Measurements from ENCODE around the gene NTM. TPM values are rescaled to one million over a fixed set of nuclear protein-coding genes. Genes with fewer than 3 reads are reported as not detected.
A peak's percentile ranks its signal among the peaks of the same experiment; 100 is the strongest.

NTM gene
- polyA plus RNA-seq, 1 donor, result 44.4 TPM

- no peak for DNase-seq
These were observed 847.4 kb downstream of the NTM start for GRCh38 chr11:132217856-132218255.

GRCh38 chr11:132220474-132220873, 850.1 kb downstream of the NTM start:
- DNase-seq, result peak; percentile 28

- no peak for DNase-seq
These were observed 851.9 kb downstream of the NTM start for GRCh38 chr11:132222345-132222744.

GRCh38 chr11:132226522-132226921, 856.1 kb downstream of the NTM start:
- no peak for DNase-seq

DNA sequence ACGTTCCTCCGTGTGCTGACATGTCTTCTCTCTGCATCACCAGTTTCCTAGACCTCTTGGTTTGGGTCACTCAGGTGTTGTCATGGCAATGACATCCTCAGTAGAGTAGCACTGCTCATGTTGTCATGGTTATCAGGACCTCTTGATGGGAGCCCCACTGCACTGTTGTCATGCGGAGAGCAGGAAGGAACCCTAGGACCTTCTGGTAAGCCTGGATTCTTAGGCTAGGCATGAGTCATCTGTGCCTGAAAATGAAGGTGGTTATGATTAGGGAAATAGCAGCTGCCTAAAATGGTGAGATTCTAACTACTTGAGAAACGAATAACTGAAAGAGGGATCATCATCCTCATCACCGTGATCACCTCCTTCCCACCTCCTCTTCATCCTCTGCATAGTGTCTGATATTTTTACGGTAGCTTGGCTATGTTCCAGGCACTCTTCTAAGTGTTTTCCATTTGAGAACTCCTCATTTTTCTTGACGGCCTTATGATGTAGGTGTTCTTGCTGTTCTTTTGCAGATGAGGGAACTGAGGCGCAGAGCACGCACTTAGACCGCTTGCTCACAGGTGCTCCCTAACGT, 858.4 kb downstream of the NTM start:
- DNase-seq, result no peak

- no peak for DNase-seq
These were observed 861.4 kb downstream of the NTM start for GRCh38 chr11:132231656-132232347.

DNA sequence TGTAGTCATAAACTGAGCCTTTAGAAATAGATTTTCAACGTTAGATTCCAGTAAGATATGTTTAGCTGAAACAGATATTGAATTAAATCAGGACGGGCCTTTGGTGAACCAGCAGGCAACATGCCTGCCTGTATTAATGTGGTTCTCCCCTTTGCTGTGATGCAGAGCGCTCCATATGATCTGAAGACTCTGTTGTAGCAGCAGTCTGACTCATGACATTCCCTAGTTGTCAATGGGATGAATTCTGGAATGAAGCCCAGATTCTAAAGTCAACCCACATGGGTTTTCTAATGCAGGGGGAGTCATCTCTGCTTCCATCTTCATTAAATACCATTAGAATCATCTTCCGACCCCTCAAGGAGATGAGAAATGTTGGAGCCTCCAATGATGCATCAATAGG, 864.5 kb downstream of the NTM start:
- no peak for DNase-seq

DNA sequence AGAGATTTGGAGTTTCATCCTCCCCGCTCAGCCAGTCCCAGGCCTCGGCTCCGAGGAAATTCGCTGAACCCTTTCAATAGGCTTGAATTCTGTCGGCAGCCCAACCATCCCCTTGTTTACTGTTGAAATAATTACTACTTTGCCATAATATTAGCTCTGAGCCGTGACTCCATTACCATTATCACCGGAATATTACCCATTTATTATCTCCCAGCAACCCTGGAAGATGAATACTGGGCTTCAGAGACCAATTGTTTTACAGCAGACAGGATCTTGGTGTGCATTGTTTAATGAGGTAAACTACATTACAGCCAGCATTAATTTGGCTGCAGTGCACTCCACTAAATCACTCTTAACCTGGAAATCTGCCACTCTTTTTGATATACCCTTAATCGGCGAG, 867.4 kb downstream of the NTM start:
- no peak for DNase-seq

DNA sequence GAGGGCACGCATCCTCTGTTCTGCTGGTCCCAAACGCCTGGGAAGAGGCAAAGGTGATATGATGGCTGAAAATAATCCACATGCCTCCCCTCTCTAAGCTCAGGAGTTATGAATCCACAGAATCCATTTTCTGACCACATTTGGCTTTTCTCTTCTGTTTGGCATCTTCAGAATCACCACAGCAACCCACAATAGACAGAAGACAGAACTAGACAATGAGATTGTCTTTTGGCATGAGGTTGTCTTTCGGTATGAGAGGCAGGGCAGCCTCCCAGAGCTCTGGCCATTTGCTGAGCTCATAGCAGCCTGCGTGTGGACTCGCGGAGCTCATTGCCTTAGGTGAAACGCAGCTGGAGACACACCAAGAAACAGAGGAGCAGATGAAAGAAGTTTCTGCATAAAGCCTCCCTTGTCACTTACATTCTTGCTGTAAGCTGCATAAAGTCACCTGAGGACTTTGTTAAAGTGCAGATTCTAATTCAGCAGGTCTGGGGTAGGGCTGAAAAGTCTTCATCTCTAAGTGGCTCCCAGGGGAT, 868.0 kb downstream of the NTM start:
- DNase-seq, result no peak

GRCh38 chr11:132240374-132240773, 870.0 kb downstream of the NTM start:
- no peak for DNase-seq

- DNase-seq, result no peak
These were observed 872.2 kb downstream of the NTM start for GRCh38 chr11:132242632-132243031.

DNA sequence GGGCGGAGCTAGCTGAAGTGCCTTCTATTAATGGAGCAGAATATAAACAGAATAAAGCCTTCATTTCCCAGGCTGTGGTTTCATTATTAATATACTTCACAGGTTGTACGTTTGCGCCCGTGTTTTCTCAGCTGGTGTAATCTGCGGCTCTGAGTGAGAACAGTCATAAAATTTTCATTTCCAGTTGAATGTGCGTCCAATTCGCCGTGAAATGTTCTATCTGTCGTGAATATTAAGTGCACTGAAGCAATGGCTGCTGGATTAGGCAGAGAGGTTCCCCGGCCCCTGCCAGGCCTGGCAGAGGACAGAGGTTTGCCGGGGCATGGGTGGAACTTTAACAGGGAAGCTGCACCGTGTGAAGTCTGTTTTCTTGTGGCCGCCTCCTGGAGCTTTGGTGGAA, 874.4 kb downstream of the NTM start:
- no peak for DNase-seq

GRCh38 chr11:132245403-132246385, 875.3 kb downstream of the NTM start:
- DNase-seq, result no peak

- DNase-seq, result no peak
These were observed 878.2 kb downstream of the NTM start for GRCh38 chr11:132248580-132248979.

- no peak for DNase-seq
These were observed 878.8 kb downstream of the NTM start for GRCh38 chr11:132249256-132249655.

- DNase-seq, result no peak
These were observed 880.6 kb downstream of the NTM start for GRCh38 chr11:132251061-132251460.

DNA sequence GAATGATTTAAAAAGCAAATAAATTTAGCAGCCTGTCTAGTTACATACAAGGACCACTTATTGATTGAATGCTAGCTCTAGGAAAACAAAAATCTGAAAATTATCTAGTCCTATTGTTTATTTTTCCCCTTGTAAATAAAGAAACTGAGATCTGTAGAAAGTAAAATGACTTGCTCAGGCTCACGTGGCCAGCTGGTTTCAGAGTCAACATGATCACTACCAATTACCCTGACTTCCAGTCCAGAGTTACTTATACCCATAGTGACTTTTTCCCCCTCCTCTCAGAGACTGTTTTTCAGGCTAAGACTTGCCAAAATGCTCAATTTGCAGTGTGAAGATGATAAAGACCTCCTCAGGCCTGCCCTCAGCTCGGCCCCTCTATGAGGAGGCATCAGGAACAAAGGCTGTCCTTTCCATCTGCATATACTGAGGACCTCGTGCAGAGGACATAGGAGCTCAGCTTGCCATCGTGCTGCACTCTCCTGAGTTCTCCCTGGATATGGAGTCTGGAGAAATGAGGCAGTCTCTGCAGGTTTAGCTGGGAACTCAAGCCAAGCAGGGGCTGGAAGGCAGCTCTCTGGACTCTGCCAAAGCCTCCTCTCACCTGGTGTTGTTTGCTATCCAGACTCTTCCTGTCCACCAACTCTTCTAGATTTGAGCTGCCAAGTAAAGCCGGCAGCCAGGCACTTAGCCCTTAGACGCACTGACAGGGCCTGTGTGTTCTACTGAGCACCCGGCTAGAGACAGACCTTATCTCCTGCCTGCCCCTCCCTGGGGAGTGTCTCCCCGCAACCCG, 883.3 kb downstream of the NTM start:
- DNase-seq, result no peak

GRCh38 chr11:132254906-132255305, 884.5 kb downstream of the NTM start:
- no peak for DNase-seq

- no peak for DNase-seq
These were observed 886.3 kb downstream of the NTM start for GRCh38 chr11:132256528-132257279.

- DNase-seq, result no peak
These were observed 887.5 kb downstream of the NTM start for GRCh38 chr11:132257871-132258270.

DNA sequence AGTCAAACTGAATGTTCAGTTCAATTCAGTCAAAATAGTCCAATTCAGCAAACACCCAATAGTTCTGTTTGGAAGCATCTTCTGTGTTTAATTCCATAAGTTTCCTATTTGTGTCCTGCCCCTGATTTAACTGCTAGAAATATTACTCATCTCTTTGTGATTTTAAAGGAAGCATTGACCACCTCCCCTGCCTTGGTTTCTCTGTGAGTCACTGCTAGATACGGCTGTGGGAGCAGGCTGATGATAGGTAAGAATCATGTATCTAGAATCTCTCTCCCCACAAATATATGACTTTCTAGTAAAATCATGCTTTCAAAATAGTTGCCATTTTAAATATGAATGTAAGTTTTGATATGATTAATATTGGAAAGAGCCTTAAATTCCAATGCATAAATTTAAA, 888.5 kb downstream of the NTM start:
- no peak for DNase-seq
